SHP77 (cell line): Measurements from ENCODE around the gene DSTN.

ENCODE experiments used
- DNase-seq, 2 experiments: peaks; one replicate each; lab custom pipeline; 2025; lab: John Stamatoyannopoulos, UW

DSTN gene

DNA sequence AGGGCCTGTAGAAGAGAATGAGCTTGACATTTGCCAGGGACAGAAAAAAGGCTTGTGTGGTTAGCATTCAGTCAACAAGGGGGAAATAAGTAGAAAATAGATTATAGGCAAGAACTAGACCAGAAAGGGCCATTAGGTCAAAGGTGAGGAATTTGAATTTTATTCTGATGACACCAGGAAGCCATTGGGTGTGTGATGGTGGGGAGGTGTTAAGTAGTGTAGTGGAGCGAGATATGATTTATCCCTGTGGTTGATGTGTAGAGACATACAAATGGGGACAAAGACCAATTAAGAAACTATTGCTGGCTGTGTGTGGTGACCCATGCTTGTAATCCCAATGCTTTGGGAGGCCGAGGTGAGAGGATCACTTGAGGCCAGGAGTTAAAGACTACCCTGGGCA lies 11.0 kb downstream of the DSTN start:
- no peak for DNase-seq

DNA sequence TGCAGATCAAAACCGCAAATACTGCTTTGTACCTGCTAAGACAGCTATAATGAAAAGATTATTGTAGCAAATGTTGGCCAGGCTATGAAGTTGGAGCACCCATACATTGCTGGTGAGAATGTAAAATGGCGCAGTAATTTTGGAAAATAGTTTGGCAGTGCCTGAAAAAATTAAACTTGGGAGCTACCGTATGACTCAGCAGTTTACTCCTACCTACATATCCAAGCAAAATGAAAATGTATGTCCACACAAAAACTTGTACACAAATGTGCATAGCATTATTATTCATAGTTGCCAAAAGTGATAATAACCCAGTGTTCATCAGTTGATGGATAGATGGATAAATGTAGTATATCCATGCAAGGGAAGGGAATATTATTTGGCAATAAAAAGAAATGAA lies 13.3 kb downstream of the DSTN start:
- no peak for DNase-seq

DNA sequence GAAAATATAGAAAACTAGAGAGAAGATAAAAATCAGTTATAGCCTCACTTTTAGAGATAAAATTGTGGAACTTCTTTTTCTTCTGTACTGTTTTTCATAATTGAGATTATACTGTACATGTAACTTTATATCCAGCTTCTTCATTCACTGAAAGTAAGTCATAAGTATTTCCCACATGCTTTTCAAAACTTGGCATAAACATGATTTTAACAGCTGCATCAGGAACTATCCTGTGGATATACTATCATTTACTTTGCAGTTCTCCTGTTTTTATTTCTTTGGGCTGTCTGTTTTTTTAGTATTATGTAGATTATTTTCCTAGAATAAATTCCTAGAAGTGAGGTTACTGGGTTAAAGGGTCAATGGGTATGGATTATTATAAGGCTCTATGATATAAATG lies 14.8 kb downstream of the DSTN start:
- no peak for DNase-seq

DNA sequence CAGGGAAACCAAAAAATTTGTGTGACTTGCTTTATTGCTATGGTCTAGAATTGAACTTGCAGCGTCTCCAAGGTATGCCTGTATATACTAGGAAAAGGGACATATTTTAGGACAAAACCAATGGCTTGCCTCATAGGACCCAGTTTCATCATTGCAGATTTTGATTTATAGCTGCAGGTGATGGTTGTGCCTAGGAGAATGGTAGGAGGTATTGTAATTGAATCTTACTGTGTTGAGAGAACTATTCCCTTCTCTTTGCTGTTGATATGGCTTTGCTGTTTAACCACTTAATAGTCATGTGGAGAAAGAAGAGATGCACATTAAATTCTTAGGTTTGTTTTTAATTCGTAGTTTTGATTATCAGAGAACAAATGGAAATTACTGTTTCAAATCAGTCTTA lies 16.4 kb downstream of the DSTN start:
- no peak for DNase-seq

DNA sequence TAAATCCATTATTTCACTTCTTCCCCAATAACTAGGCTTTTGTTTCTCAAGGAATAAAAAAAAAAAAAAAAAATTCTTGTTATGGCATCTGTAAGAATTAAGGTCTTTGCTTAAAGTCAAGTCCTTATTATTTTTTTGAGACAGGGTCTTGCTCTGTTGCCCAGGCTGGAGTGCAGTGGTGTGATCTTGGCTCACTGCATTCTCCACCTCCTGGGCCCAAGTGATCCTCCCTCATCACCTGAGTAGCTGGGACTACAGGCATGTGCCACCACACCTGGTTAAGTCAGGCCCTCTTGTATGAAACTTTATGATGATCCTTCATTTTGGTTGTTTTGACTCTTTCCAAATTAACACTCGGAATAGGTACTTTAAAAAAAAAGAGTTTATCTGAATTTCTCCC lies 17.3 kb downstream of the DSTN start:
- DNase-seq = no peak

DNA sequence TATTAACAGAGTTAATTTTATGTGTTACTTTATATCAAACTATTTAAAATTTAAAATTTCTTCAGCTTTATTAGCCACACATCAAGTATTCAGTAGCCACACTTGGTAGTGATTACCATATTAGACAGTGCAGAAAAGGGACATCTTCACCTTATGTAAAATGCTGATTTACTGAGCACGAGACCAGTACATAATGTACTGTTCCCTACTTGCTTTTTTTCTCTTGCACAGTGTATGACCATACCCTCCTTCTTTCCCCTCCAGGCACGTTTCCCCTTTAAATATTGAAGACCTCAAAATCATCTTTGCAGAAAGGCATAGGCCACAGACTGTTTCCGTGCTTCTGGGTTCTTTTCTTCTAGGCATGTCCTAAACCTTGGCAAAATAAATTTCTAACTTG lies 17.9 kb downstream of the DSTN start:
- DNase-seq = no peak

DNA sequence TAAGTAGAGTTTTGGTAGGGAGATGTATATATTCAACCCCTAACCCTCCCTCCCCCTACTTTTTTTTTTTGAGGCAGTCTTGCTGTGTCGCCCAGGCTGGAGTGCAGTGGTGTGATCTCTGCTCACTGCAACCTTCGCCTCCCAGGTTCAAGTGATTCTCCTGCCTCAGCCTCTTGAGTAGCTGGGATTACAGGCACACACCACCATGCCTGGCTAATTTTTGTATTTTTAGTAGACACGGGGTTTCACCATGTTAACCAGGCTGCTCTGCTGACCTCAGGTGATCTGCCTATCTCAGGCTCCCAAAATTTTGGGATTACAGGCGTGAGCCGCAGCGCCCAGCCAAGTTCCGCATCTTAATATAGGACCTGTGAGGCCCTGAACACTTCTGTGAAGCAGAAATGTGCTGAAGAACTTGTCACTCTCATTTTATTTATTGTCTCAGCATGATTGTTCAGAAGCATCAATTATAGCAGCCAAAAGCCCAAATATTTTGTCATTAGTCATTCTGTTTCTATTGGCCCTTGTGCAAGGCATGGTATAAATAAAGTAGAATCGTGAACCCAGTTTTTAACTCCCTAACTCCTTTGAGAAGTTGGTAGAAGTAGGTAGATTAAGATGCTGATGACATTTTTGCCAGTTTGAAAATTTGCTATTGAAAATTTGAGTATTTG lies 19.4 kb downstream of the DSTN start:
- no peak for DNase-seq

DNA sequence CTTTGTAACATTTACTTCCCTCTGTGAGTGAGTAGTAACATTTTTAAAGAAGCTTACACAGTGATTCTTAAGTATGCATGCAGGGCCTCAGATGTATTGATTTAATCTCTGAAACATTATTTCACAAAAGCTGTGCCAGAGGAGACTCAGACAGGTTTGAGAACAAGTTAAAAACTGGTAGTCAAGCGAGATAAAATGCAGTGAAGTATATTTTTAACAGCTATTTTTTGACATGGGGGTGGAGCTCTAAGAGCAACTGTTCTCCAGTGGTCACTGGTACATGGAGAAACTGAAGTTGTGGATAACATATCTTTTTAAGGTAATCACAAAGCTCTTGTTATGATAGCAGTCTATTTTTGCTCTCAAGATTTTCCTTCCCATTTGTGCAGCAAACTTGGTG lies 20.4 kb downstream of the DSTN start:
- DNase-seq = no peak

DNA sequence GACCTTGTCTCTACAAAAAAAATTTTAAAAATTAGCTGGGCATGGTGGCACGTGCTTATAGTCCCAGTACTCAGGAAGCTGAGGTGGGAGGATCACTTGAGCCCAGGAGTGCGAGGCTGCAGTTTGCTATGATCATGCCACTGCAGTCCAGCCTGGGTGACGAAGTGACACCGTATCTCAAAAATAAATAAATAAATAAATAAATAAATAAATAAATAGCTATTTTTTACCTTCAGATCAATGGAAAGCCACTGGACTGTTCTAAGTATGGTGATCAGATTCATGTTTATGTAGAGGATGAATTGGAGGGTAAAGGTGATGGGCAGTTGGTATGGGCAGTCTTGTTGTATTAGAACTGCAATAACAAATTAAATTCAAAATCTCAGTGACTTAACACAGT lies 24.0 kb downstream of the DSTN start:
- no peak for DNase-seq

DNA sequence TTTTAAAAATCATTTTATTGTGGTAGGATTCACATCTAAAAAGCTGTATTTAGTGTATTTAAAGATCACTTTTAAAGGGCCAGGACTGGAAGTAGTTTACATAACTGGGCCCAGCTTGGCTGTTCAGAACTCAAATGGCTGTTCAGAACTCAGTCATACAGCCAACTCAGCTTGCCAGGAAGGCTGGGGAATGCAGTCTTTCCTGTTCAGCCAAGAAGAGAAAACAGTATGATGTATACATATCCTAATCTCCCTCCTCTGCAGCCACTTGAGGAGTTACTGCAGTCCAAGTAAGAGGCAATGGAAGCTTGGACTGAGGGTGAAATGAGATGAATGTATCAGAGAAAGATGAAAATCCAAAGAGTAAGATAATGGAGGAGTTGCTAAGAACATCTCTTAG lies 24.6 kb downstream of the DSTN start:
- DNase-seq = no peak

DNA sequence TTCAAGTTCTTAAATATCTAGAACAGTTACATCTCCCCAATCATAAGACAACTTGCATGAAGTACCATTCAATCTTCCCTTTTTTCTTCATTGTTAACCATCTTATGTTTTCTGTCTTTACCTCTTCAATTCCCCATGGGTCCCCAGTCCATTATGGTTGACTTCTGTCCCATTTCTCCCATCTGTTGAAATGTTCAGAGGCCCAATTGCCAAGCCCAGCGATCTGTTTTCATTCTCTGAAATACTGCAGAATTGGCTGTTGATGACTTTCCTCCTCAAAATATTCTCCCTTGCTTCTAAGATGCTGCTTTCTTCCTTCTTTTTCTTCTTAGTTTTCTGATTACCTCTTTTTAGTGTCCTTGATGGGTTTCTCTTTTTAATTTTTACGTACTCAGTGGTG lies 26.0 kb downstream of the DSTN start:
- DNase-seq = no peak

DNA sequence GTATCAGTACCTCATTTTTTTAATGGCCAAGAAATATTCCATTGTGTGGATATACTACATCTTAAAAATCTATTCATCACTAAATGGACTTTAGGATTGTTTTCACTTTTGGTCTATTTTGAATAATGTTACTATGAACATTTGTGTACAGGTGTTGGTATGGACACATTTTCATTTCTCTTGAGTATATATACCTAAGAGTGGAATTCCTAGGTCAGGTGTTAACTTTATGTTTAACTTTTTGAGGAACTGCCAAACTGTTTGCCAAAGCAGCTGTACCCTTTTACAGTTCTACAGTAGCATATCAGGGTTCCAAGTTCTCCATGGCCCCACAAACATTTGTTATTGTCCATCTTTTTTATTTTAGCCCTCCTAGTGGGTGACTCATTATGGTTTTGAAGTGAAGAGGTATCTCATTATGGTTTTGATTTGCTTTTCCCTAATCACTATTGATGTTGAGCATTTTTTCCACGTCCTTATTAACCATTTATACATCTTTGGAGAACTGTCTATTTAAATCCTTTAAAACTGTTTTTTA lies 28.2 kb downstream of the DSTN start:
- DNase-seq = no peak

DNA sequence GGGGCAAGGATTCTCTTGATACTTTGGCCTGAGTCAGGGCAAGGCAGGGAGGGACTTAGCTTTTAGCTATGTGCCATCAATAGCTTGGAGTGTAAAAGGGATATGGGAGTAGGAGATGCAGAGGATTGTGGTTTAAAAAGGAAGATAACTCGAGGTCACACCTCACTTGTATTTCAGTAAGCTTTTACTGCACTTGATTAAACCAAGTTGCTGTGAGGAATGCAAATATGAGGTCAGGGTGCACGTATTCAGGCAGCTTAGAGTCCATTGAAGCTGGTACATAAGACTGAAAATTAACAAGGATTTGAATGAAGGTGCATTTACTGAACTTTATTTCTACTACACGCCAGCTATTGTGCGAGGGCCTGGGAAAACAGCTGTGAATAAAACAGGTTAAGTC lies 32.1 kb downstream of the DSTN start:
- no peak for DNase-seq

DNA sequence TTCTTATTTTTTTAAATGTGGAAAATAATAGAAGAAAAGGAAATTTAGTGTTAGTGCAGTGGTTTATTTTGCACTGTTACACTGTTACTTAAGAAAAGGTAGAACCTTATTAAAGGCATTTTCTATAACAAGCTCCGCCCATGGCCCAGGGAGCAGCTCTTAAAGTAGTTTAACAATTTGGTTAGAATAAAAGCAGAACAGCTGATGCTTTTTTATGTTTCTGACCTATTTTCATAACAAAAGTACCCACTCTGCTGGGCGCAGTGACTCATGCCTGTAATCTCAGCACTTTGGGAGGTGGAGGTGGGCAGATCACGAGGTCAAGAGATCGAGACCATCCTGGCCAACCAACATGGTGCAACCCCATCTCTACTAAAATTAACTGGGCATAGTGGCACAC lies 32.6 kb downstream of the DSTN start:
- DNase-seq = no peak

DNA sequence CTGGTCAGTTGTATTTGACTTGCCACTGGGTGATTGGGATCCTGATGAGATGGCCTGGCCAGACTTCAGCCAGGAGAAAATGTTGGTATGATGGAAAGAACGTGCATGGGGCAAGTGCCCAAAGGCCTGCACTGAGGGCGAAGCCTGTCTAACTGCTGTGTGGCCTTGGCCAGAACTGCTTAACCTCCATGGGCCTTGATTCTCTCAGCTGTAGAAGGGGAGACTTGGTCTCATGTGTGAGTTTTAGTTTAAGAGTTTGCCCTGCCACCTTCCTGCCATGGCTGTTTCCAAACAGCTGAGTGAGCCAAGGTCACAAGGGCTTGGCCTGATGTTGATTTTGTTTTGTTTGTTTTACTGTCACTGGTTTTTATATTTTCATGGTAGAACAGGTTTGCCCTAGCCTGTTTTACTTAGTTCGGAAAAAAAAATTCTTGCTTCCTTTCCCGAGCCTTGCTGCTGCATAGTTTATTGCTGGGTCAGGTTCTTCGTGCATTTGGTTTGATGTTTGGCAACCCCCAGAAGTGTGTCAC lies 35.3 kb downstream of the DSTN start:
- no peak for DNase-seq

DNA sequence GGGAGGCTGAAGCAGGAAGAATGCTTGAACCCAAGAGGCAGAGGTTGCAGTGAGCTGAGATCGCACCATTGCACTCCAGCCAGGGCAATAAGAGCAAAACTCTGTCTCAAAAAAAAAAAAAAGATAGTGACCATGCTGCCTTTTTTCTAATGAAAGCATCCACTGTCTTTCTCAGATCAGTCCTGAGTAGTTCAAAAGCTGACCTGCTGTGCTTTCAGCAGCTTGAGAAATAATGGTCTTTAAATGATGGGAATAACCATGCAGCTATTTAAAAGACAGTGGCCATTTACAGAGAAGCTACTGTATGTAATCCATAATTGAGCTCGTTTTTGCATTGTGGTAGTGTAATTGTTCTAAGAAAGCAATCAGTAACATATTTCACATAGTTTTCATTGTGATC lies 36.1 kb downstream of the DSTN start:
- DNase-seq = no peak

DNA sequence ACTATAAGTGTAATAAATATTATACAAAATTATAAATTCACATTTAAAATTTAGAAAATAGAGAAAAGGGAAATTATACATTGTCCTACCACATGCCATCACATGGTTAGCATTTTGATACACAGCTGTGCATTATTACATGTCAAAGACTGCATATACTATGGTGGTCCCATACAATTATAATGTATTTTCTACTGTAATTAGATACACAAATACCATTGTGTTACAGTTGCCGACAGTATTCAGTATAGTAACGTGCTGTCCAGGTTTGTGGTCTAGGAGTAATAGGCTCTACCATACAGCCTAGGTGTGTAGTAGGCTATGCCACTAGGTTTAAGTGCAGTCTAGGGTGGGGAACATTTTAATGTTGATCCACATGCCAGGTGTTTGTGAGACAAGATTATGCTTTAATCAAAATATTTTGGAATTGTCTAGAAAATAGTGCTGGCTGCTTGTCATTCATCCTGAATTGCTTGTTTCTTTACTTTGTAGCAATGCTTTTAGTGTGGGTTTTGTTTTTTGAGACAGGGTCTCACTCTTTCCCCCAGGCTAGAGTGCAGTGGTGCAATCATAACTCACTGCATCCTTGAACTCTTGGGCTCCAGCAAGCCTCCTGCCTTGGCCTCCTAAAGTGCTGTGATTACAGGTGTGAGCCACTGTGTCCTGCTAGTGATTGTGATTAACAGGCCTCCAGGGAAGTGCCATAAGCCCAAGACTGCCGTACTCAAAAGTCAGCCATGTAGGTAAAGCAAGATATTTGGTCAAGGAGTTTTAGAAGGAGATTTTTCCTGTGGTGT lies 39.0 kb downstream of the DSTN start:
- DNase-seq = no peak

DNA sequence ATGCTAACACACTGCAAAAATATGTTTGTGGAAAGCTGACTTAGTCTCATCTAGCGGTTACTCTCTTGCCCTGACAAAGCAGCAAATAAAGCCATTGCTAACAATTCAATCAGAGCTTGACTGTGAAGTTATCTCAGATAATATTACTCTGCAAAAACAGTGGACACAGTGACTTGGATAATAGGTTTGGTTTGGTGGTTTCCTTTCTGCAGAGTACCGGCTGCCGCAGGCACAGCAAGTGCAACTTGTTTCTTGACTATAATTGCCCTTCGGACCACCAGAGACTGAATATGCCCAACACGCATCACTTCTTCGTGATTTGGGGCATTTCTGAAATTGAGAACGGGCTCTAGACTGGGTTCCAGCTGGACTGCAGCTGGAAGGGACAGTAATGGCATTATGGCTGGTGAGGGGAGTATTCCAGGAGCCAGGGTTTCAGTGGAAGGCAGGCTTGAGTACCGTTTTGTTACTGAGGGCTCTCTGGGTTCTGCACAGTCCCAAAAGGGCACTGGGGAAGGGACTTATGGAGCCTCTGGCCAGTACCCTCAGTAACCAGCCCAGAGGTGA lies 40.0 kb downstream of the DSTN start:
- DNase-seq = no peak

DNA sequence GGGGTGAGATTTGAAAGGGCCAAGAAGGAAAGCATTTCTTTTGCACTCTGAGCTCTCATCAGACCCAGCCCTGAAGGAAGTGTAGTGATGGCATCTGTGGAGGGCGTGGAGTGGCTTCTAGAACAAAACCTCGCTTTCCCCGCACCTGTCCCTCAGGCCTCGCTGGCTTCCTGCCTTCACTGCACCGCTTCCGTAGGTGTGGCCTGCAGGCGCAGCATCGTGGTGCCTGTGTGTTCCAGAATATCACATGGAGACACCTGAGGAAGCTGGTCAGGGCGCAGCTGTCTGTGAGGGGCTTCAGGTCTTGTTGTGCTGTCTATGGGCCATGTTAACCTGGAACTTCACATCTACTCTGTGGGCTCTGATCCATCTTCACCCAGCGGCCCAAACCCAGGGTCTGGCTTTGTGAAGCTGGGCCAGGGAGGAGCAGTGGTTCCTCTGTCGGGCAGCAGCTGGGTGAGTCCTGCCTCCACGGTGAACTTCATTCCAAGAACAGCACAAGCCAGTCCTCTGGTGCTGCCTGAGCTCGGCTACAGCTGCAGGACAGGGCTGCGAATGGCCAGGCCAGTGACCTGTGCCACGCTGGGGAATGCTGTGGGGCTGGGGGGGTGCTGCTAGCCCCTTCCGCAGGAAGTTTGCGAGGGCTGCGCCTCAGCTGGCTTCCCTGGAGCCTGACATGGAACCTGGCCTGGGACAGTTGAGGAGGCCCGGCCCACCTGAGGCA lies 40.9 kb downstream of the DSTN start:
- DNase-seq = peak in 1 of 2 experiments; percentile 20

DNA sequence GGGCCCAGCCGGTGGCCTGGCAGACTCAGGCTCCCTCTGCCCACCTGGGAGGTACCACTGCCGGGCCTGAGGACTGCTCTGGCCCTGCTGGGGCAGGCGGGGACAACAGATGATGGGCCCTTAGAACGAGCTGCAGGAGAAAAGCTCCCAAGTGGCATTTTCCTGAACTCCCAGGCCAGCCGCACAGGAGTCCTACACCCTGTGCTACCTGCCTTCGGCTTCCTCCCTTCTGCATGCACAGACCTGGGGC lies 41.3 kb downstream of the DSTN start:
- DNase-seq = no peak

DNA sequence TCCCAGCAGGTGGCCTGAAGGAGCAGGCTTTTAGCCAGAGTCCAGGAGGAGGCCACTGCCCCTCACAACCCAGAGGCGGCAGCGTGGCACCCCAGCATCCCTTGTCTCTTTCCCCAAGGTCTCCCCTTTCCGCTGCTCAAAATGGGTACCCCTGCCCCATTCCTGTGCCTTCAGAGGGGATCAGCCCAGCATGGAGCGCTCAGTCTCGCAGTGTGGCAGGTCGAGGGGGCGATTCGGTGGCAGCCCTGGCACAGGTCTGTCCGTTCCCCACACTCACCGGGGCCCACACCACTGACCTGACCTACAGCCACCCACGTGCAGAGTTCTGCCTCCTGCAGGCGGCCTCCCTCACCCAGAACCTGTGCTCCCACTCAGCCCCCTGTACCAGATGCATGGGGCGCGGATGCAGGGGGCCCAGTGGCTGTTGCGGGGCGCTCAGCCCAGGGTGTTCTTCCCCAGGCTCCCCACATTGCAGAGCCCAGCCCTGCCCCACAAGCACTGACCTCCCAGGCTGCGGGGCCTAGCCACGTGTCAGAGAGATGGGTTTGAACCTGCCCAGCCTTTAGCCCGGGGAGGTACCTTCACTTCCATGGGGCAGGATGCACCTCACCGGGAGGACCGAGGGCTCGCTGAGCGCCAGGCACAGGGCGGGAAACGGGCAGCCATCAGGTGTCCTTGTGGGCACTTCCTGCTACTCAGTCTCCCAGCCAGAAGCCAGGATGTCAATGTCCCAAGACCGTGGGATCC lies 41.8 kb downstream of the DSTN start:
- peak; percentile 37 to 40 for DNase-seq
